Amniotic epithelial cell (primary cell): Measurements from ENCODE around the gene TREML4.
A peak's percentile ranks its signal among the peaks of the same experiment; 100 is the strongest.
"Not testable (repeated sequence)": the region's sequence is repeated elsewhere in the genome, so short reads cannot be mapped to it uniquely, and the experiment has no call there.

ENCODE experiments used
- DNase-seq: peaks from one replicate; pipeline ENCODE4 v3.0.0-alpha.2; 2010; ENCODE audit warnings: low read depth

Gene TREML4

GRCh38 chr6:41208439-41209106, 19.6 kb upstream of the TREML4 start:
- no peak for DNase-seq

- DNase-seq: no peak
Observed at GRCh38 chr6:41209547-41210320, 18.4 kb upstream of the TREML4 start.

DNA sequence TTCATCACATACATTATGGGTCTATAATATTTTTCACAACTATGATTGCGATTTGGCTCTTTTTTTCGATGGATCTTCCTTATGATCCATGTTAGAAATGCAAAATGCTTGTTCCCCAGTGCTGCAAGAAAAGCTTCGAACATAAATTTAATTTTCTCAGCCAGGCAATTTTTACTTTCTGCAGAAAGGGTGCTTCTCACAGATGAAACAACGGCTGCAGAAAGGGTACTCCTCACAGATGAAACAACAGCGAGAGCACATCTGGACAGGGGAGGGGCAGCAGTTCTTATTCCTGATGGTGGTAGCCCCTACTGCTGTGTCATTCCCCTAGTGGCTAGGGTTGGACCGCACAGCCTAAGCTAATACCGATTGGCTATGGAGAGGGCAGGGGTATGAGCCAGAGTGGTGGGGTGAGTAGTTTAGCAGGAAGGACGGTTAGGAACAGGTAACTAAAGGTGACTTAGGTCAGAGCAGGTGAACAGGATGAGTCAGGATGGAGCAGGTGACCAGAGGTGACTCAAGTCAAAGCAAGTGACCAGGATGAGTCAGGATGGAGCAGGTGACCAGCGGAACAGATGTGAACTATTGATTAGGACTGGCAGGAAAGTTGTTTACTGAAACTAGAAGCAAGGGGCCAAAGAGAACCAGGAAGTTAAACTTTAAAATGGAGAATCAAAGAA, 13.4 kb upstream of the TREML4 start:
- DNase-seq: no peak

DNA sequence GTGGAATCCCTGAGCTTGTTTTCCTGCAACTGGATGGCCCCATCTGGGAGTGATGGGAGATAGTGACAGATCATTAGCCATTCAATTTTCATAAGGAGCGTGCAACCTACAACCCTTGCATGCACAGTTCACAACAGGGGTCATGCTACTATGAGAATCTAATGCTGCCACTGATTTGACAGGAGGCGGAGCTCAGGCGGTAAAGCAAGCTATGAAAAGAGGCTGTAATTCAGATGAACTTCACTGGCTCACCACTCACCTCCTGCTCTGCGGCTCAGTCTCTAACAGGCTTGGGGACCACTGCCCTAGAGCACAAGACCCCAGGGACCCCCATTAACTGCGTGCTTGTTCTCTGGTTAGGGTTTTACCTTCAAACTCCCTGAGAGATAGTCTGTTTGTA, 12.4 kb upstream of the TREML4 start:
- DNase-seq: no peak

- no peak for DNase-seq
Observed at GRCh38 chr6:41216616-41217015, 11.5 kb upstream of the TREML4 start.

DNA sequence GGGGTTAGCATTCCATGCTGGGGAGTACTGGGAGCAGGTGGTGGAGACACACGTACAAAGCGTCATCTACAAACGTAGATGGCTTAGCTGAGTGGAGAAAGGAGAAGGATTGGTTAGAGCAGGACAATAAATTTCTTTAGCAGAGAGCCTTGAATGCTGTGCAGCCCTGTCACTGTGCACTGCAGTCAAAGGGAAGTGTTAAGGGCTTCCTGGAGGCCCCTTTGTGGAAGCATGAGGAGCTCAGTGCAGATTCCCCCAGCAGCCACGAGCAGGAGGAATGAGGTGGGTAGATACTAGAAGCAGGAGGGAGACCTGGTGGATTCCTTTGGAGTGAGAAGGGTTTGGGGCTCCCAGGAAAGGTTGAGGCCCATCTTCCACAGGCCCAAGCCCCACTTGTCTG, 6.1 kb upstream of the TREML4 start:
- DNase-seq: no peak

GRCh38 chr6:41222513-41222912, 5.6 kb upstream of the TREML4 start:
- no peak for DNase-seq

DNA sequence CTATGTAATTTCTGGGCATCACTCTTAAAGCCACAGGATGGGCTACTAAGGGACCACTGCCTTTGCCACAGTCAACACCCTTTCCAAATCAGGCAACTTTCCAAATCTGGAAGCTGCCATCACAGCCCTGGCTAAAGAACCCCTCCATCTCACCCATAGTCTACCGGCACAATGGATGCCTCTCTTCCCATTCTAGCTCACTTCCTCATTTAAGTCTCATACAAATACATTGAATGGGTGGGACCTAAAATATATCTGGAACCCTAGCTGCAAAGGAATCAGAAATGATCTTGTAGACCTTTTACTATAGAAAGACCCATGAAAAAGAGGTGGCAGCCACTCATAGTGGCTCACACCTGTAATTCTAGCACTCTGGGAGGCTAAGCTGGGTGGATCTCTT, 3.3 kb upstream of the TREML4 start:
- DNase-seq: no peak

- no peak for DNase-seq
Observed at GRCh38 chr6:41226752-41227151, 1.4 kb upstream of the TREML4 start.

GRCh38 chr6:41228616-41229015, 467 bp downstream of the TREML4 start:
- peak; percentile 3 for DNase-seq

DNA sequence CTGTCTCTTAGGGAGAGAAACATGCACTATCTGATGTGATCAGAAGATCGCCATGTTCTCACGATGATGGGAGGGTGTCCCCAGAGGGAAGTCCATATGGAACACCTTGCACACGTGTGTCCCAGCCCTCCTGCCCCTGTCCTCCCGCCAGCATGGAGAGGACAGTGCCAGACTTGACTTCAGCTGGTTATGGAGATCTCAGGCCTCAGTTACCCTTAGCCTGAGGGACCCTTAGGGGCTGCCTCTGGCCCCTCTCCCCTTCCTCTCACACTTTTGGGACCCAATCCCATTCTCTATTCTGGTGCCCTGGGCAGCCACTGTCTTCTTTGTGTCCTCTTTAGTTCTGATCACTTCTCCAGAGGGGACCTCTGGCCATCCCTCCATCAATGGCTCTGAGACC, 1.6 kb downstream of the TREML4 start:
- DNase-seq: no peak

- DNase-seq: no peak
Observed at GRCh38 chr6:41231246-41231645, 3.1 kb downstream of the TREML4 start.

DNA sequence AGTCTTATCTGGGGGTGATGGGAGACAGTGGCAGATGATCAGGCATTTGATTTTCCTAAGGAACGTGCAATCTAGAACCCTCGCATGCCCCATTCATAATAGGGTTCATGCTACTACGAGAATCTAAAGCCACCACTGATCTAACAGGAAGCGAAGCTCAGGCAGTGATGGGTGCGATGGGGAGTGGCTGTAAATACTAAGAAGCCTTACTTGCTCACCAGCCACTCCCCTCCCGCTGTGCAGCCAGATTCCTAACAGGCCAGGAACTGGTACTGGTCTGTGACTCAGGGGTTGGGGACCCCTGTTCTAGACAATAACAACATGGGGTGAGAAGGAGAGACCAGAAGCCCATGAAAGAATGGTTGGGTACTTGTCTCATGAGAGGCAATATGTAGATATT, 4.5 kb downstream of the TREML4 start:
- DNase-seq: no peak

GRCh38 chr6:41236276-41236675, 8.1 kb downstream of the TREML4 start:
- DNase-seq: no peak

DNA sequence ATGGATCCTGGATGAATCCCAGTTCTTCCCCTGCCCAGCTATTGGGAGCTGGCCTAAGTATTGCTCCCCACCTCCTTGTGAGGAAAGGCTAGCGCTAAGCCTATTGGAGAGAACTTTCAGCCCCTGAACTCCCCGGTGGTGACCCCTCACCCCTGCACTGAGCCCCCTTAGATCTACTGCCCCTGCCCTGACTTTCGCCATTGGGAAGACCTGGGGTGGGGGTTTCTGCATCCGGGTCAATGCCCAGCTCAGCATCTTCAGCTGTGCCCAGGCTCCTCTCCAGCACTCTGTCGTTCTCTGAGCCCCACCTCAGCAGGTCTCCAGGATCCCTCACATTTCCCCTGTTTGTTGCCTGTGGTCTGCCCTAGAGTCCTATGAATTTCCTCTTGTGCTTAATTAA, 9.0 kb downstream of the TREML4 start:
- no peak for DNase-seq

DNA sequence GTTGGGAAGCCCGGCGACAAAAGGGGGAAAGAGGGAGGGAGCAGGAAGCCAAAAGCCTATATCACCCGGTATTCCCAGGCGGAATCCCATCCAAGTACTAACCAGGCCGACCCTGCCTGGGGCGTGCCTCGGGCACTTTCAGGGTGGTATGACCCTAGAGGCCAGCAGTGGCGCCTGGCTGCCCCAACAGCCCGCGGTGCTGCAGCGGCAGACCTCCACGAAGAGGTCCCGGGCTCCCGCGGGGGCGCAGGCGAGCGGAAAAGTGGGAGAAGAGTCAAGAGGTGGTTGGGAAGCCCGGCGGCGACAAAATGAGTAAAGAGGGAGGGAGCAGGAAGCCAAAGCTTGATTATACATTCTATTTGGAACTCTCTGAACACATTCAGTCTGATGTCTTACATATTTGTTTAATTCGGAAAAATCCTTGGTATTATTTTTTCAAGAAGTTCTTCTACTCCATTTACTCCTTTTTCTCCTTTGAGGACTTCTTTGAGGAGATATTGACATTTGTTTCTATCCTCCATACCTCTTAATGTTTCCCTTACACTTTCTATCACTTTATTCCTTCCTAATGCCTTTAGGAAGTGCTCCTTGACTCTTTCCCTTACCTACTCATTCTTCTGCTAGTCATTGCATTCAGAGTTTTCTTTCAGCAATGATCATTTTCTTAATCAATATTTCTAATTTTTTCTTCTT, 11.5 kb downstream of the TREML4 start:
- no peak for DNase-seq

DNA sequence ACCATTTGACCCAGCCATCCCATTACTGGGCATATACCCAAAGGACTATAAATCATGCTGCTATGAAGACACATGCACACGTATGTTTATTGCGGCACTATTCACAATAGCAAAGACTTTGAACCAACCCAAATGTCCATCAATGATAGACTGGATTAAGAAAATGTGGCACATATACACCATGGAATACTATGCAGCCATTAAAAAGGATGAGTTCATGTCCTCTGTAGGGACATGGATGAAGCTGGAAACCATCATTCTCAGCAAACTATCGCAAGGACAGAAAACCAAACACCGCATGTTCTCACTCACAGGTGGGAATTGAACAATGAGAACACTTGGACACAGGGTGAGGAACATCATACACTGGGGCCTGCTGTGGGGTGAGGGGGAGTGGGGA, 18.4 kb downstream of the TREML4 start:
- DNase-seq: not testable (repeated sequence)

GRCh38 chr6:41247288-41247865, 19.2 kb downstream of the TREML4 start:
- DNase-seq: no peak

GRCh38 chr6:41247882-41248705, 19.9 kb downstream of the TREML4 start:
- DNase-seq: no peak

DNA sequence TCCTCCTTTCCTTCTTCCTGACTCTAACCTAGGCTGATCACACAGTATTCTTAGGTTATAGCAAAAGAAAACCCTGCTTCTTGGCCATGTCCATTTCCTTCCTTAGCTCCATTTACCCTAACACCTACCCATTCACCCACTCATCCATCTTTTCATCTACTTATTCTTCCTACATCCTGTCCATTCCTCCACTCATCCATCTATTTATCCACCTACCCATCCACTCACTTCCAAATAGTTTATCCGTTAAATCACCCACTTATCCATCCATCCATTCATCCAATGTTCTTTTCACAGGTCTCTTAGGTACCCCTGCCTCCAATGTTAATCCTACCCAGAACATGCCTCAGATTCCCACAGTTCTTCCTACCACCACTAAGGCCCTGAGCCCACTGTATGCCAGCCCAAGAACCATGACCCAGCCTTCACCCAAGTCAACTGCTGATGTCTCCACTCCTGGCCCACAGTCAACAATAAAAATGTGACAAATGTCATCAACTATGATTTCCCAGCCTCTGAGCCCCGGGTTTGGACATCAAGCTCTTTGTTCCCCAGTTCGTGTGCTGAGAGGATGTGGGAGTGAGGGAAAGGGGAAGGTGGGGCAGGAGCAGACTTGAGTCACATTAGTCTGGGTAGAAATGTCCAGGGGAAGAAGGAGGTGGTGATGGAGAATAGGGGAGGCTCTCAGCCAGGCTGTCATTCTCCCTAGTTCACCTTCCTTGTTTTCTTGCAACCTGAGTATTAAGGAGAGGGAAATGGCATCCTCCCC, 24.4 kb downstream of the TREML4 start:
- DNase-seq: no peak

DNA sequence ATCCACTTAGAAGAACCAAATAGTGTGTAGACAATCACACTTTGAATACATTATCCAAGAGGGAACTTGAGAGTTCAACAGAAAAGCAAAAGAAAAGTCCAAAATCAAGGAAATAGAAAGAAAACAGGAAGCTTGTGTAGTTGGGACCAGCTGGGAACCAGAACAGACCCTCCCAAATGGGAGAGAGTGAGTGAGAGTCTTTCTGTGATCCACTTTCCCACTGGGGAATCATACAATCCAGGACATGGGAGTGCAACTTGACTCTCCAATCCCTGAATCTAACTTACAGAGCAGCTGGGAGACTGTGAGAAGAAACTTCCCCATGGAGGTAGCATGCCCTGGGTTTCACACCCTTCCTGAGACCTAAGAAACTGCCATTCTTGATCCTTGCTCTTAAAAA, 27.0 kb downstream of the TREML4 start:
- no peak for DNase-seq
